ENCODE results near the gene TTC24.

GRCh38 chr1:156582388-156583017 is 3.0 kb downstream of the TTC24 start:
- TF ChIP-seq IKZF2 (IDR thresholded peaks at IDR 0.05) = no peak
- no peak for TF ChIP-seq PKNOX1 (IDR thresholded peaks at IDR 0.05)
- TF ChIP-seq CTCF (IDR thresholded peaks at IDR 0.05 in 2 of 3, conservative IDR thresholded peaks at IDR 0.05 in 1 of 3; ENCODE audit: control insufficient read depth in 2 of 3, extremely low read depth in 1 of 3, insufficient read depth in 1 of 3, low read depth in 3 of 3, low read length in 3 of 3) = no peak
- no peak for TF ChIP-seq POLR2AphosphoS5 (IDR thresholded peaks at IDR 0.05; ENCODE audit: low read length)
- no peak for TF ChIP-seq EP300 (IDR thresholded peaks at IDR 0.05; ENCODE audit: borderline replicate concordance in 1 of 2, control insufficient read depth in 1 of 2, low read depth in 2 of 2, low read length in 2 of 2)
- no peak for TF ChIP-seq TCF3 (IDR thresholded peaks at IDR 0.05; ENCODE audit: borderline replicate concordance, insufficient read depth, low read depth, low read length)
- TF ChIP-seq FOXM1 (IDR thresholded peaks at IDR 0.05; ENCODE audit: low read depth, low read length) = no peak

Measured in GM12878 (cell line).